Gastroesophageal sphincter (tissue), 4 donors: ENCODE results near the gene NUP155. TPM values are rescaled to one million over a fixed set of nuclear protein-coding genes. Genes with fewer than 3 reads are reported as not detected.

ENCODE experiments used
- ATAC-seq: fragments of 150-250 bp; one replicate; pipeline ENCODE4 v1.9.1; 2016; ENCODE audit warnings: mild to moderate bottlenecking, moderate library complexity
- H3K27ac ChIP-seq, 4 donors: fragments of 200-600 bp; sonication (generic) in 3 of 4; 1 replicate in 3 of 4; 2 replicates in 1 of 4; pipeline ENCODE4 v1.5.1; 2016 to 2019
- H3K27me3 ChIP-seq: fragments of 200-600 bp; sonication (generic); one replicate; pipeline ENCODE4 v1.5.1; 2019
- H3K36me3 ChIP-seq, 2 donors: fragments of 200-600 bp; sonication (generic); one replicate each; pipeline ENCODE4 v1.5.1; 2019; ENCODE audit warnings: control low read depth in 1 of 2
- H3K4me1 ChIP-seq, 3 donors: fragments of 200-600 bp; sonication (generic); 1 replicate in 2 of 3; 2 replicates in 1 of 3; pipeline ENCODE4 v1.5.1; 2016 to 2019; ENCODE audit warnings: control low read depth in 2 of 3
- H3K4me3 ChIP-seq, 2 donors: fragments of 200-600 bp; sonication (generic); one replicate each; pipeline ENCODE4 v1.5.1; 2019; ENCODE audit warnings: mild to moderate bottlenecking in 1 of 2, moderate library complexity in 1 of 2
- H3K9me3 ChIP-seq, 3 donors: fragments of 200-600 bp; sonication (generic); one replicate each; pipeline ENCODE4 v1.5.1; 2017 to 2019; ENCODE audit warnings: control low read depth in 2 of 3
- CTCF ChIP-seq, 4 experiments: fragments of 200-600 bp in 2 of 4; fragments of 450-650 bp in 2 of 4; sonication (generic) in 1 of 4; IDR thresholded peaks; one replicate each; pipeline ENCODE4 v1.5.1; 2017 to 2019; ENCODE audit warnings: antibody characterized with exemption in 4 of 4, mild to moderate bottlenecking in 2 of 4, moderate library complexity in 2 of 4
- EP300 ChIP-seq: sonication (generic); formaldehyde crosslinking; IDR thresholded peaks from one replicate; pipeline ENCODE4 v1.6.1; 2017; ENCODE audit warnings: antibody characterized with exemption, mild to moderate bottlenecking
- POLR2A ChIP-seq, 2 donors: fragments of 450-650 bp; IDR thresholded peaks; one replicate each; pipeline ENCODE4 v1.6.1; 2017; ENCODE audit warnings: antibody characterized with exemption in 2 of 2, mild to moderate bottlenecking in 2 of 2, moderate library complexity in 1 of 2
- POLR2AphosphoS5 ChIP-seq: sonication (generic); formaldehyde crosslinking; IDR thresholded peaks from one replicate; pipeline ENCODE4 v1.6.1; 2017; ENCODE audit warnings: antibody characterized with exemption
- WGBS, 2 donors: methylation state at CpG; one replicate each; pipeline ENCODE4 v1.1.5; 2018; ENCODE audit warnings: low coverage in 1 of 2; 5-methylcytosine and 5-hydroxymethylcytosine counted together
- small RNA-seq, 4 donors: library from RNA; depleted of rRNA; stranded (forward); fragments of <200 nt; gene quantifications; one replicate each; pipeline ENCODE3, GENCODE V24; 2016
- total RNA-seq, 4 donors: library from RNA; depleted of rRNA; stranded (reverse); fragments of >200 nt; gene quantifications; one replicate each; pipeline ENCODE4 v1.1.0, GENCODE V29; 2016

NUP155 gene
- total RNA-seq, 4 donors from 2014 or later, result 15.6 to 22.3 (median 18.8) TPM

GRCh38 chr5:37247036-37247435, 123.9 kb downstream of the NUP155 start:
- TF ChIP-seq EP300 (no peak), POLR2AphosphoS5 (no peak), CTCF (IDR thresholded peaks at IDR 0.05) (no peak), POLR2A (IDR thresholded peaks at IDR 0.05) (no peak)
- peaks cover 0 to 18% of the 10 kb centered on the region in 2 donors for H3K36me3 ChIP-seq
- no peak overlapping the region for H3K27ac ChIP-seq
- no peaks in the 10 kb centered on the region for H3K9me3 ChIP-seq
- H3K4me3 ChIP-seq, result no peak overlapping the region
- no peak for ATAC-seq
- H3K4me1 ChIP-seq, result peaks cover 0 to 41% (median 11%) of the 10 kb centered on the region in 3 donors
- H3K27me3 ChIP-seq, result no peaks in the 10 kb centered on the region
- 38 to 62% methylated on average over 1 of the region's 1 CpG for WGBS, 2 donors

Small RNA genes lying within 50 kb of the gene (small RNA-seq; reads per million reads assigned to genes)
- 0 reads per million in 4 donors for gene RNU7-75P

Other genes with a start within 250 kb of the NUP155 start
- 10 to 100 TPM; 18.2 to 41.2 (median 26.4) TPM for gene CPLANE1, start 121.7 kb downstream of the NUP155 start, total RNA-seq
- gene WDR70, start 8.2 kb upstream of the NUP155 start, total RNA-seq, result 10 to 100 TPM; 15.5 to 24.3 (median 22.2) TPM